Cortex of kidney (tissue), 1 donor: ENCODE results near the gene SMC3.
A peak's percentile ranks its signal among the peaks of the same experiment; 100 is the strongest.
"Not testable (repeated sequence)": the region's sequence is repeated elsewhere in the genome, so short reads cannot be mapped to it uniquely, and the experiment has no call there.

Experiments used
- DNase-seq: peaks from one replicate; lab custom pipeline; 2025; lab: John Stamatoyannopoulos, UW

SMC3 gene

DNA sequence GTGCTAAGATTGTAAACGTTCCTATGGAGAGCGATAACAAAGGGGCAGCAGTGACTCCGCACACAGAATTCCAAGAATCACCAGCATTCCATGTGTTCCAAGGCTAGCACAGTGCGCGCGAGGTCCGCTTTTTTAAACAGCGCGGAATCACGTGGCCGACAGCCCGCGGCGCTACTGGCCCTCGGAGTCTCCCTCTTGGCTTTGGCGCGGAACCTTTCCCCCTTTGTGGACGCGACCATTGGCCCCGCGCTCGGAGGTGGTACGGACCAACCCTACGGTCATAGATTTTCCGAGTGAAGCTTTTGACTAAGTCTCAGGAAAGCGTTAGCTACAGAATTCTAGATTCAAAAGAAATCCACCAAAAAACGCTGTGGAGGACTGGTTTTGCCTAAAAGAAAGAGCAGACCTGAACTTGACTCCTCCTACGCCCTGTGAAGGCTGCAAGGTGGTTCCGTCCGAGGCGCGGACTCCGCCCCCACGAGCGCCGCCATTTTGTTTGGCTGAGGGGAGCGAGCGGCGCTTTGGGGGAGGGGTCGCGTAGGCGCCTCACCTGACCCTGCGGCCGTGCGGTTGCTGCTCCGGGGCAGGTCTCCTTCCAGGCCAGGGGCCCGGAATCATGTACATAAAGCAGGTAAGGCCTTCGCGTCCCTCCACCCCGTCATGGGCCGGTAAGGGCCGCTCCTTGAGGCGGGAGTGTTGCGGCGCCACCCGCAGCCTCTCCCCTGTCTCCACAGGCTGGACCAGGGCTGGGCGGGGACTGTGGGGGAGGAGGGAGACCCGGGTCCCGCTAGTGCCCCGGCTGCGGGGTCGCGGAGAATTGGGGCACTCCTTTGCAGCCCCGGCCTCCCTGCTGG is at the start of gene SMC3:
Gene SMC3, plus strand, starts transcription at position 495 of the 854 bp plus-strand sequence. Its CDS starts 122 bp downstream, at position 617.
- peak; percentile 44 for DNase-seq

DNA sequence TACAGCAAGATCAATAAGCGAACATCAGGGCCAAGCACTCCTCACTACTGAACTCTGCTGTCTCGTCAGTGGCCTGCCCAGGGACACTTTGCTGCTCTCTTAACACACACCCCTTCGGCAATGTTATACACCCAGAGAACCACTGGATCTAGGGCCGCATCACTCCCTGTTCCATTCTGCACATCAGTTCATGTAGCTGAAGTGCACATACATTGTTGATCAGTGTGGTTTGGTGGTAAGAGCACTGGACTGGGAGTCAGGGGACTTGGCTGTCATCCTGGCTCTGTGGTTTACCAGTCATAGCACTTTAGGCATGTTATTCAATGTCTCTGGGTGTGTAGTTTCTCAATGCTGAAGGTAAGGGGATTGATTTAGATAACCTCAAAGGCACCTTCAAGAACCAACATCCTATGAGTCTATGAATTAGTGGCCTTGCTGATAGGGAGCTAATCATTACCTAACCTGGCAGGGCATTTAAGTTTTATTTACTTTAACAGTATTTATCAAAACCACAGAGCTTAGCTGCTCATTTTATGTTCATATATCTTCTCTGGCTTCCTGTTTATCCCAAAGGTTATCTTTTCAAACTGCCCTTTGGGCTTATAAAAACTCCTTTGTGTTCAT is 45.0 kb upstream of the SMC3 start:
- no peak for DNase-seq

DNA sequence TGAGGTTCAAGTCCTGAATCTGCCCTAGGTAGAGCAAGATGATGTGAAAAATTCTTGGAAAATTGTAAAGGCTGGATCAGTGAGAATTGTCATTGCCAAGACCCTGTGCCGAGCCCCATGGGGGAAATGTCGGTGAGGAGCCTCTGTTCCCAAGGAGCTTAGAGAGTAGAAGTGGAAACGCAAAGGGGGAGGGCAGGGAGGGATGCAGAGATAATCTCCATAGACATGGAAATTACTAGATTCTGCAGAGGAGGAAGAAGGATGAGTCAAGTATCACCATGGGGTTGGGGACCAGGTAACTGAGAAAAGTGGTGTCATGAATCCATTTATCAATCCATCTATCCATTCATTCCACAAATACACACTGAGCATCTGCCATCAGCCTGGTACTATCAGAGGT is 43.8 kb upstream of the SMC3 start:
- DNase-seq: no peak

DNA sequence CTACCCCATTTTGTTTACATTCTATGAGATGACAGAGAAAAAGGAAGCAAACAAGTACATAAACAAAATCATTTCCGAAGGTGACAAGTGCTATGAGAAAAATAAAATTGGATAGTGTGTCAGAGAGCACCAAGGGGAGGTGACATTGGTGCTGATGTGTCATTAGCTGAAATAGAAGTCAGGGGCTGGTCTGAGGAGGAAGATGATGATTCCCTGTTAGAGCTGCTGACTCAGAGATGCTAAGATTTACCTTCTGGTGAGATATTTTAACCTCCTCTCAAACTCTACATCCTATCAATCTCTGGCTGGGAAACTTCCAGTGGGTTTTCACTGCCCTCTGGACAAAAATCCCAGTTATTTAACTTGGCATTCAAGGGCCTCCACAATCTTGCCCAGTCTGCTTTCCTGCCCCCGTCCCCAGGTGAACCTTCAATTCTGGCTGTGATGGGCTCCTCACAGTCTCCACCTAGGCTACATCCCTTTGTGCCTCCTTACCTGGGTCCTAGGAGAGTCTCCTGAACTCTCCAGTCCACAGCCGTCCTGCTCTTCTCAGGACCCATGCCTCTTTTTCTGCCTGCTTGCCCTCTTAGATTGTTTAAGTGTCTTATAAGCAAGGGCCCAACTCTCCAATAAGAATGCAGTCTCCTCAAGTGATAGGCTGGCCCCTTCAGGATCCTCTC is 43.2 kb upstream of the SMC3 start:
- DNase-seq: no peak

DNA sequence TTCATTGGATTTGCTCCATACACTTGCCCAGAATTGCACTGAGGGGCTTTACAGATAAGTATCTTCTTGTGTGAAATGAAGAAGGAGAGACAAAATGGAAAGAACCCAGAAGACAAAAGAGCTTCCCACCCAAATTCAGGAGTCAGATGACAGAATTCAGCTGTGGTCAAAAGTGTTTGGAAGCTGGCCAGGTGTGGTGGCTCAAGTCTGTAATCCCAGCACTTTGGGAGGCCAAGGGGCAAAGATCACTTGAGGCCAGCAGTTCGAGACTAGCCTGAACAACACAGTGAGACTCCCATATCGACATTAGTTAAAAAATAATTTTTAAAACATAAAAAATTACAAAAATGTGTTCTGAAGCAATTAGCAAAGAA is 42.6 kb upstream of the SMC3 start:
- DNase-seq: no peak

DNA sequence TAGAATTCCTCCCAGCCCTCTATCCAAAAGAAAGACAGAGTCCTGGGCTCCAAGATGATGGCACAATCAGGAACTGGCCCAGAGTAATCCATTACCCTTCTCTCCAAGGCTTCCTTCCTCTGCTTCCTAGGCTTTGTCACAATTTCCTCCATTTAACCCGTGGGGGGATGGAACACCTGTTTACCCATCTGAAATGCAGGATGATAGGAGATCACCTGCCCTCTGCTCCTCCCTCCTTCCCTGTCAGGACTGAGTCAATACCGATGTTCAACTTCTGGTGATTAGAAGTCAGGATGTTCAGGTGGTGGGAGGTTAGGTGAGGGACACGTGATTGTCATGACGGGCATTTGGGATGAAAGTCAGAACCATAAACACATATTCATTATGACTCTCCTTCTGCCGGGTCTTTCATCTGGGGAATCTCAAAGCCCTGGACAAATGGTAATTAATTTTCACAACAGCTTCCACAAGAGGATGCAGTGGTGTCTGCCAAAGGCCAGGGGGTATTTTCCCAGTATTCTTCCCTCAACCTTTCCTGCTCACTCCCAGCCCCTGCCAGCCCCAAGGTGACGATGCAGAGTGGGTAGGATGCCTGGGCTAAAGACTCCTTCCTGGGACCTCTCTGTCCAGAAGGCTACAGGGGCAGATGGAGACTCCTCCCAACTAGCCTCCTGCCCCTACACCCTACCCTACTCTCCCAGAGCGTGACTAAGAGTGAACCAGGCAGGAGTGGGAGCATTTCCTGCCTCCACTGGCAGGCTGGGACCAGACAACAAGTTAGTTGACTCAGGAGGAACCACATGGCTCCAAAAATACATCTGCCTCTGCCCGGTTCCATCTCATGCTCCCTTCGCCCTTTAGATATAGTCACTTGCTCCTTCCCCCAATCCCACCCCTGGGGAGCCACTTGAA is 41.9 kb upstream of the SMC3 start:
- no peak for DNase-seq

DNA sequence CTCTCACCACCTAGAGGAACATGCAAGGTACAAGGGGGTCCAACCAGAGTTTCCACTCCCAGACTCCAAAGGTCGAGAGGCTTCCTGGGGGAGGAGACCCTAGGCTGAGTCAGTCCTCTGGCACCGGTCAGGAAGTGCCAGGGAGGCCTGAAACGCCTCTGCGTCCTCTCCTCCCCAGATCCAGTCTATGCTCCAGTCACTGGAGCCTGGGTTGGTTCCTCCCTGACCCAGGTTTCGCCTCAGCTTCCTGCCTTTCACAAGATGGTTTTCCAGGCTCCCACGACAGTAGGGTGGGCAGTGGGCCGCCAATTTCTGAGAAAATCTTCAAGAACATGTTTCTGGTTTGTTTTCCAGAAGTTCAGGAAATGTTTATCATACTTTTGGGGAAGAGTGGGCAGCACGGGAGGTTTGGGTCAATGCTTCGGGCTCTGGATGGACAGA is 39.7 kb upstream of the SMC3 start:
- DNase-seq: no peak

DNA sequence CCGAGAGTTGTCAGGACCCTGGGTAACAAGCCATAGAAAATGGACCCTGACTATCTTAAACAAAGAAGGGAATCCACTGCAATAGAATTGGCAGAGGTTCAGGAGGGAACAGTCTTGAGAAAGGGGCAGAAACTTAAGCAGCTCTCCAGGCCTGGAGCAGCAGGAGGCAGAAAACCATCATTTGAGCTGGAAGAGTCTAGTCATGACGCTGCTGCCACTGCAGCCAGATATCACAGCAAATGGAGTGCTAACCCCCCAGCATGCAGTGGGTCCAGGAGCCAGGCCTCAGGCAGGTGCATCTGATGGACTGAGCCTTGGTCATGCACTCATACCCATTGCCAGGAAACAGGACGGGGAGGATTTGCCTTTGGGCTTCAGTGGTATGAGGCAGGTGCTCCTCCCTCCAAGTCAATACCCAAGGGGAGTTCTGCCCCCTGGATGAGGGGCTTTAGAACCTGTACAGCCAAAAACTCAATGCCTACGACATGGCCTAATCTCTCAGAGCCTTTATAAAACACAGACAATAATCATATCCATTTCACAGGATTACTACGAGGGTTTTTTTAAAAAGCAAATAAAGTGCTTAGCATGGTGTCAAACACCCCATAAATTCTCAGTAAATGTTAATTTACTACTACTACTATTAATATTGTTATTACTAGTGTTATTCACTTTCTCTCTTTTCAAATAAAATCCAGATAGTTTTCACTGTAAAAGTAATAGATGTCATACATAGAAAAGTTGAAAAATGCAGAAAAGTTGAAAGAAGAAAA is 39.1 kb upstream of the SMC3 start:
- no peak for DNase-seq

DNA sequence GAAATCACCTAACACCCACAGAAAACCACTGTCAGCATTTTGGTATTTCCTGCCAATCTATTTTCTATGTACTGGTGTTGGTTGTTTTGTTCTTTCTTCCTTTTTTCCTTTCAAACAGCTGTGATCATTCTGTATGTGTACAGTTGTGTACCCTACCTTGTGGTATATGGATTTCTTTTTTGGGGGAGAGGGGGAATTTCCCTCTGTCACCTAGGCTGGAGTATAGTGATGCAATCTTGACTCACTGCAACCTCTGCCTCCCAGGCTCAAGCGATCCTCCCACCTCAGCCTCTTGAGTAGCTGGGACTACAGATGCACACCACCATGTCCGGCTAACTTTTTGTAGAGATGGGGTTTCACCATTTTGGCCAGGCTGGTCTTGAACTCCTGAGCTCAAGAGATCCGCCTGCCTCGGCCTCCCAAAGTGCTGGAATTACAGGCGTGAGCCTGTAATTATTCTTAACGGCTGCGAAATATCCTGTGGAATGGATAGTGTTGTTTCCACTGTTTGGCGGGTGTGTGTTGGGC is 38.4 kb upstream of the SMC3 start:
- DNase-seq: not testable (repeated sequence)

DNA sequence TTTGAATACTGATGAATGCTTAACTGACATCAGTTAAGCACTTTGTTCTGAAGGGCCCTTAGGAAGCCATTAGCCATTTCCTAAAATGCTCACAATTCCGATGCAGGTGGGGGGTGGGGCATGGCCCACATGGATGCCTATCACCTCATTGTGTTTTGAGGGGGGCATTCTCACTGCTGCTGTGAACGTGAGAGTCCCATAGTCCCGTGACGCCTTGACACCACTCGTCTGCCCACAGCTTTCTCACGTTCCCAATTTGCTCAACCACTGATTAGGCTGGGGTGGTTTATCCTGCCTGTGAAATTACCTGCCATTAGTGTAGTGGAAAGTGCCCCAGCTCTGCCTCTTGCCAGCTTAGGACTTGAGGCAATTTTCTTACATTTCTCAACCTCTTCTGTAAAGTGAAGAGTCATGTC is 37.9 kb upstream of the SMC3 start:
- DNase-seq: no peak

DNA sequence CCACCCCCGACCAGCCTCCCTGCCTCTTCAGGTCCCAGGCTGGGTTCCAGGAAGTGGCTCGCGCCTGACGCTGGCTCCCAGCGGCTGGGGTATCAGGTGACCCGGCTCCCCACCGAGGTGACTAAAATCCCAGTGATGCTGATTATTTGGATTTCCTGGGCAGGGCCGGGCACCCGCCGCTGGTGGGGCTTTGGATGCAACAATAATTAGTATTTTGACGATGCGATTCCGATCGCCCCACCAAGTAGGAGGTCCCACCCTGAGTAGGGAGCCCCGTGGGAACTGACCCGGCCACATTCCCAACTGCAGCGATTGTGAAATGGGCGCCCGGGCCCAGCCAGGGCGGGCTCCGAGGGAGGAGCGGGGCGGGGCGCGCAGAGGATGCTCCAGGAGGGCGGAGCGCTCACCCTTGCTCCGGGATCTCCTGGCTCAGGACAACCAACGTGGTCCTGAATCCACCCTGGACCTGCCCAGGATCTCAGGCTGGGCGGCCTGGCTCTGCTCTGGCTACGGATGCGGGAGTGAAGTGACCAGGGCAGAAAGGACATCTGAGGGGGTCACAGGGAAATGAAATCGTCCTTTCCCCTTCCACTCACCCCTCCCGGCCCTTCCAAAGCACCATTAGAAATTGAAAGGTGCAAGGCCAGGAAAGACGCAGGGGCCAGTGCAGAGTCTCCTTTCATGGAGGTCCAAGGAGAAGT is 37.2 kb upstream of the SMC3 start:
- DNase-seq: no peak

DNA sequence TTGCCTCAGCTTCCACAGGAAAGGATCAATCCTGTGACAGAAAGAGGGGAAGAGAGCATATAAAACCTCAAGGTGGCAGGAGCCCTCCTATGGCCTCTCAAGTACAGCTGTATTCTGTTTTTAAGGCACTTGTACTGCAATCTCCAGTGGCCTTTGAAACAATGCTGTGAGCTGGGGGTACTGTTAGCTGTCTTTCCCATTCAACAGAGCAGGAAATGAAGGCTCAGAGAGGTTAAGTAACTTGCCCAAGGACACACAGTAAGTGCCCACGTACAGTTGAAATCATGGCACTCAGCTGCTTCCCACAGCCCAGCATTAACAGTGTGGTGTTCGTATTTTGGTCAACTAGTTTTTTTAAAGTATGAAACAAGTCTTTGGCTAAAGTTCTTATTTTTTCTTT is 35.8 kb upstream of the SMC3 start:
- no peak for DNase-seq

DNA sequence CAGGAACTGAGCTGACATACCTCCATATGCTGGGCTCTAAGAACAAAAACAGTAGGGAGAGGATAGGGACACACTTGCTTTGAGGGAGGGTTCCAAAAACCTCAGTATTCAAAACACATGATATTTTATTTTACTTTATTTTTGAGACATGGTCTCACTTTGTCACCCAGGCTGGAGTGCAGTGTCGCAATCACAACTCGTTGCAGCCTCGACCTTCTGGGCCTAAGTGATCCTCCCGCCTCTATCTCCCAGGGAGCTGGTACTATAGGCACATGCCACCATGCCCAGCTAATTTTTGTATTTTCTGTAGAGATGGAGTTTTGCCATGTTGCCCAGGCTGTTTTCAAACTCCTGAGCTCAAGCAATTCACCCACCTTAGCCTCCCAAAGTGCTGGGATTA is 34.9 kb upstream of the SMC3 start:
- DNase-seq: not testable (repeated sequence)

DNA sequence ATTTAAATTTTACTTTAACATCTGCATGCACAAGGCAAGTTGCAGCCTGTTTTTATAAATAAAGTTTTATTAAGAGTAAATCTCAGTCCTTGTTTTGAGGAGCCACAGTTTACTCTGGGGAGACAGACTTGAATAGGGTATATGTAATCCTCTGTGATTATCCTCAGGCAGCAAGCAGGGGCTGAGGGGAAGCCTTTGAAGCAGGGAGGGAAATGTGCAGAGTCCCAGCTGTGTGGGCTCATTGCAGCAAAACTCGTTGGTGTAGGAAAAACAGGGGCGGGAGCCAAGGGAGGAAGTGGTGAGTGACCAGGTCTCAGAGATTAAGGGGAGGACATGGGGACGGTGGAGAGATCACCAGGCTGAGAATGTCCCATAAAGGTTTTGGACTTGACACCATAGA is 34.3 kb upstream of the SMC3 start:
- no peak for DNase-seq

DNA sequence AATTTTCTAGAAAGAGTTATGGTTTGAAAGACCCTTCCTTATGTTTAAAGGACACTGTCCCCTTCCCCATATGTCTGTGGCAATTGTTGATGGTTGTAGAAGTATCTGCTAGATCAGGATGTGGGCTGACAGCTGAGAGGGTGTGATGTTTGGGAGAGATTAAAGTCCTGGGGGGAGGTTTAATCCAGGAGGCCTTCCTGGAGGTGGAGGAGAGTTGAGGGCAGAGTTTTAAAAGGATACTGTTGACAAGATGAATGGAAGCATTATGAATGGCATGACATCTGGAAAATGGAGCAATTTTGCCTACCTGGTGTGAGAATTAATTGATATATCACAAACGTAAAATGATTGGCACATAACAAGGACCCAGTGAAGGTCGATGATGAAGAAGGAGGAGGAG is 32.9 kb upstream of the SMC3 start:
- no peak for DNase-seq

DNA sequence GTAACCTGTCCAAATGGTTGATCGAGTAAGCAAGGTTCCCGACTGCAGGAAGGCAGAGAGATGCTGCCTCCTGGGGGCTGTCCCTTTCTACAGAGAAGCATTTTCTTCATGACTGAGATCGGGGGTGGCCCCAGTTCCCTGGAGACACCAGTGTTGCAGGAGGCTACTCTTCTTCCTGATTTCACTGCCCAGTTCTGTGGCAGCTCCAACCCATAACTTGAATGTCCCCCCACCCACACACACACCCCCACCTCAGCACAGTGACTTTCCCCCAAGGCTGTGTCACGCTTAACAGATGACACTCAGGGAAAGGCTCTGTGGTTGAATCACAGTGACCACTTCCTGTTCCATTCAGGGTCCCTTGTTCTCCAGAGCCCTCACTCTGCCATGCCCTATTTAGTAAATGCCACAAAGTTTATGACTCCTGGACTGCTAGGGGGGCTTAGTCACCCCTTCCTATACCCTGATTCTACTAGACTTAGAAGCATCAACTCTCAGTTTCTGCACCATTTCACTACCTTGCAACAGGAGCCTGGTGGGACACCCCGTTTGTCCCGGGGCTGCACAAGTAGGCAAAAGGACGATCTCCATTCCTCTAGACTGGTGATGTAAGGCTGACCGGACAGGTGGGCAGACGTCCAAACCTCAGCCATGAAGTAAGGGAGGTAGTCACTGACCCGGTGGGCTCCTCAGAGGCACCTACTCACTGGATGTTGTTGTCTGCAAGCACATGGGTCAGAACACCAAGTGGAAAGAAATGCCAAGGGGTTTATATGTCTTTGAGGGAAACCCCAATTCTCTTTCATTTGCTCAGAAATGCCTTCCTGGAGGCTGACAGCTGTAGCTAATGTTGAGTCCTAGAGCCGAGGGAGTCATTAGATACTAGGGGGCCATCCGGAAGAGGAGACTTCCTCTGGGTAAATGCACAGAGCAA is 31.3 kb upstream of the SMC3 start:
- DNase-seq: no peak

DNA sequence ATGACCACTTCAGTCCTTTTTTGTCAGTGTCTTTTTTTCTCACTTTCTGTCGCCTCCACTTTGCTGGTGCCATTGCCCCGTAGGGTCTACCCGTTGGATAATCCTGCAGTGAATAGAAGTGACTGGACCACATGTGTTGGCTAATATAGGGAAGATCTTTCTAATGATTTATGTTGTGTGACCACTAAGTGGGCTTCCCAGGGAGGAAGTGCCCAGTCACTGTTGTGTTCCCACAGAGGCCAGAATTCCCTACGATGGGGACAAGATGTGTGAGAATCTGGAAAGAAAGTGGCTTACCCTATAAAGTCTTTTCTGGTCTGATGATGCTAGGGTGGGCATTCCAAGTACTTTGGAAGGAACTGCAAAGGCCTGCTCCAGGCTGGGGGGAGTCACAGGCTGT is 28.4 kb upstream of the SMC3 start:
- DNase-seq: no peak

DNA sequence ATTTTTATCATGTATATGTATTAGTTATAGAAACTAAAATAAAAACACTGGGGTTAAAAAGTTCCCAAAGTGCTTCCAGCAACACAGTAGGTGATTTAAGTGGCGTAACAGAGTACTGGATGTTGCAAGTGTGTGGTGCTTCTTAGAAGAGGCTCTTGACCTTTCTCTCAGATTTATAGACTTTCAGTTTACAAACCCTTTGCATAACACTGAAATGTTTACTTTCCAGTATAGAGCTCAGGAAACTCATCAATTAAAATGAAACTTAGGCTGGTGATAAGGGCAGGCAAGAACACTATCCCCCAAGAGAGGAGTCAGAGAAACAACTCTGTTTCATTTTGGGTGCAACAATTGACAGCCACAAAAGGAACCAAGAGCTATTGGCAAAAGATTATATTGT is 27.5 kb upstream of the SMC3 start:
- no peak for DNase-seq

DNA sequence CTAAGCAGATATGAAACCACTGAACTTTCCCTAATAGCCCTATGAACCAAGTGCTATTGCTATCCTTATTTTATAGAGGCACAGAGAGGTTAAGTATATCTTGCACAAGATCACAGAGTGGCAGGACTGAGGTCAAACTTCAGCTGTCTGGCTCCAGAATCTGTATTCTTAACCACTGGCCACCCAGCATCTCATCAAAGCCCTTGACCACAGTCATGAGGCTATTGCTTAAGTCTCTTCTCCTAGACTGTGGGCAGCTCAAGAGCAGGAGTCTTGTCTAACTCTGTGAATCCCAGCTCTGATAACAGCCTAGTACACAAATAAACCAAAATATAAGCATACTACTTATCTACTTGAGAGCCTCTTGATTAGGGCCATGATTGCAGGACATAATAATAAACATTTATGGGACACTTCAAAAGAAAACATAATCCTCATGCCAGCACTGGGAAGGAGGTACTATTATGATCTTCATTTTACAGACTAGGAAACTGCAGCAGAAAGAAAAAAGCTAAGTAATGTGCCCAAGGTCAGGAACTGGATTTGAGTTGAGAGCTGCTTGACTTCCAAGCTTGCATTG is 22.4 kb upstream of the SMC3 start:
- DNase-seq: no peak
